HS-5 (cell line): ENCODE data around the gene STUM.
"Not testable (repeated sequence)": the region's sequence is repeated elsewhere in the genome, so short reads cannot be mapped to it uniquely, and the experiment has no call there.

Experiments
- DNase-seq: peaks from one replicate; pipeline ENCODE4 v3.0.0-alpha.2; 2012; ENCODE audit warnings: low read depth

Gene STUM, protein sequence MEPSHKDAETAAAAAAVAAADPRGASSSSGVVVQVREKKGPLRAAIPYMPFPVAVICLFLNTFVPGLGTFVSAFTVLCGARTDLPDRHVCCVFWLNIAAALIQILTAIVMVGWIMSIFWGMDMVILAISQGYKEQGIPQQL

DNA sequence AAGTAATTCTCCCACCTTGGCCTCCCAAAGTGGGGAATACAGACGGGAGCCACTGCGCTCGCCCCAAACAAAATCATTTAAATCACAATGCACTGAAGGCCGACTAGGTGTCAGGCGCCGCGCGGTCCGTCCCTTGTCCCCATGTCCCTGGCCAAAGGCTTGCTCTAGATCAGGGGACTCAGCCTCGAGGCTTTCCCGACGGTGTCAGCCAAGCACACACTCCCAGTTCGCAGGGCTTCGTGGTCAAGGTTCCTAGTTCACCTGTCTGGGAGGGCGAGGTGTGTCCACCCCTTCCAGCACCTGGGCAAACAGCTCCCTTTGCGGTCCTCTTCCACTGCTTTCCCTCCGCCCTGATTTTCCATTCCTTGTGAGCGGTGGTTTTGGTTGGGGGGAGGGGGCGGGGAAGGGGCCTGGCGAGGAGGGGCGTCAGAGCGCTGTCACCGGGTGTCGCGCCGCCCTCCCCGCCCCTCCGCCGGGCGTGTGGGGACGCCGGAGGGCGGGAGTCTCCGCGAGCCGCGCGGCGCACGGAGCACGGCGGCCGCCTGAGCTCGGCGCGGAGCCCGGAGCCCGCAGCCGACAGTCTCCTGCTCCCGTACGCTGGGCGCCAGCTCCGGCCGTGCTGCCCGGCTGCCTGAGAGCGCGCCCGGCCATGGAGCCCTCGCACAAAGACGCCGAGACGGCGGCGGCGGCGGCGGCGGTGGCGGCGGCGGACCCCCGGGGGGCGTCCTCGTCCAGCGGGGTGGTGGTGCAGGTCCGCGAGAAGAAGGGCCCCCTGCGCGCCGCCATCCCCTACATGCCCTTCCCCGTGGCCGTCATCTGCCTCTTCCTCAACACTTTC lies at the start of gene STUM:
Gene STUM (plus strand): TSS at position 509 of the 838 bp plus-strand sequence. CDS start 141 bp downstream, at position 650.
- DNase-seq = no peak

DNA sequence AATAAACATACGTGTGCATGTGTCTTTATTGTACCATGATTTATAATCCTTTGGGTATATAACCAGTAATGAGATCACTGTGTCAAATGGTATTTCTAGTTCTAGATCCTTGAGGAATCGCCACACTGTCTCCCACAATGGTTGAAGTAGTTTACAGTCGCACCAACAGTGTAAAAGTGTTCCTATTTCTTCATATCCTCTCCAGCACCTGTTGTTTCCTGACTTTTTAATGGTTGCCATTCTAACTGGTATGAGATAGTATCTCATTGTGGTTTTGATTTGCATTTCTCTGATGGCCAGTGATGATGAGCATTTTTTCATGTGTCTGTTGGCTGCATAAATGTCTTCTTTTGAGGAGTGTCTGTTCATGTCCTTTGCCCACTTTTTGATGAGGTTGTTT lies 48.9 kb upstream of the STUM start:
- DNase-seq = not testable (repeated sequence)

DNA sequence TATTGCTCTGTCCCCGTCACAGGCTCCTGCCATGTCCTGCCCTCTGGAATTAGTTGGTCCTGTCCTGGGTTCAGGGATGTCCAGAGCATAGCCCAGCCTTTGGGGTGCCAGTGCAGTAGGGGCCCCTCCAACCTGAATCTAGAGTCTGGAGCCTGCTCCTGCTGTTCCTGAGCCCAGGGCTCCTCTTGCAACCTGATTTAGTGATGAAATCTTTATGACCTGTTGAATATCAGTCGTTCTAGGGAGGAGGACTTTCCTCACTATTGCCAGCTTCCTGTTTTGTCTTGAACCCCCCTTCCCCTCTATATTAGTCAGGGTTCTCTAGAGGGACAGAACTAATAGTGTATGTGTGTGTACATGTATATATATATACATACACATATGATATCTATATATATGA lies 42.5 kb upstream of the STUM start:
- no peak for DNase-seq

DNA sequence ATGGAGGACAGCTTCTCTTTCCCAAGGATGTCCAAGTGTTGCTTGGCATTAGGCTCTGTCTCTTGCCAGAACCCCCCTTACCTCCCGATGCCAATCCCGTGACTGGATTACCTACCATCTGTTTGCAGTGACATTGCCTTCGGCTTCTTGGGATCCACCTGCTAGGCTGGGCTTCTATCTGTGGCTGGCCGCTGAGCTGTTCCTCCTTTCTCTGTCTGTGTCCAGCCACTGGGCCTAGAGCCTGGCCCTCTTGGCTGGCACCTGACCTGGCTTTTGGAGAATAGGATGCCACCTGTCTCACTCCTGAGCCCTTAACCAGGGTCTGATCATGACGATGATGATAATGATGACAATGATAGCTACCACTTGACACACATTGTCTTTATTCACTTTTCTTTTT lies 41.6 kb upstream of the STUM start:
- DNase-seq = no peak

DNA sequence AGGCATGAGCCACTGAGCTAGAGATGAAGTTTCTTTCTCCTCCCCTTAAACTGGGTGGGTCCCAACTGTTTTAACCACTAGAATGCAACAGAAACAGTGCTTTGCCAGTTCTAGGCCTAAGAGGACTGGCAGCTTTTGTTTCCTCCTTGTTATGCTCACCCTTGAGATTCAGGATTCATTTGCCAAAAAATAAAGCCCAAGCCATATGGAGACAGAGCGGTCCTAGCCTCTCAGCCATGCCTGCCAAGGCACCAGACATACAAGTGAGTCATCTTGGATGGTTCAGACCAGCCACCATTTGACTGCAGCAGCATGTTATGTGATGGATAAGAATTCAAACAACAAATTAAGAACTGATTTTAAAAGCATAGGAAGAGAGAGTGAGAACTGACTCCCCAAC lies 38.1 kb upstream of the STUM start:
- DNase-seq = no peak

DNA sequence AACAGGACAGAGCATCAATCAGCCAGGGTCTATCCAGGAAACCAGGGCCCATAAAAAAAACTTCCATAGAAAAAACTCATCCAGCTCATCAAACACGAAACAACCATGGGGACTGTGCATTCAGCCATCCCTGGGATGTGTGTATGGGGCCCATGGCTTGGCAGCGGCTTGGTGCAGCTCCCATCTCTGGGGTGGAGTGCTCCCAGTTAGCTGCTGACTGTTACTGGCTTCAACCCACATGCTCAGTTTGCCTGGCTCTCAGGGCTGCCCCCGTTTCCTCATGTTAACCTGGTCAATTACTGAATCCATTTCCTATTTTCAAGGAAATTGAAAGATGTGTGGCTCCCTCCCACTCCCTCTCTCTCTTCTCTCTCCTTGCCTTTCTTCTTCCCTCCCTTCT lies 37.3 kb upstream of the STUM start:
- no peak for DNase-seq

DNA sequence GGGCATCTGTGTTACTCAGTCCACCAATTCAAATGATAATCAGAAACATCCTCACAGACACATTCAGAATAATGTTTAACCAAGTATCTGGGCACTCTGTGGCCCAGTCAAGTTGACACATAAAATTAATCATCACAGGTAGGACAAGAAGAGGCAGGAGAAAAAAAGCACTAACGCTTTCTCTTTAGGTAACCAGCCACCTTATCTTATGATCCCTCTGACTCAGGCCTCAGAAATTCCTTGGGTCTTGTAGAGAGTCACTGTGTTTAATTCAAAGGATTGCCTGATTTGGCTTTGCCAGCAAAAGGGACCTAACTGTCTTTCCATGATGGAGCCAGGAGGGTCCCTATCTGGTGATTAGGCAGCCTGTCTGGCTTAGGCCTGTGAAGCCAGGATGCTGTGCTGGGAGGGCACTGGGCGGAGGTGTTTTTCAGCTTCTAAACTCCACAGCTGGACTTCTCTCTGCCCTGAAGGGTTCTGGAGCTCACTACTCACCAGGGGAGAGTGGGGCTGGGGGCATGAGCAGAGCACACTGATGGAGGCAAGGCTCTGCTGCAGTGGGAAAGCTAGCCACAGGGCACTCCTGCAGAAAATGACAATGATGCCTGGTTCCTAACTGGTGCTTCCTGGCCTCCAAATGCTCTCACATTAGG lies 36.4 kb upstream of the STUM start:
- no peak for DNase-seq

DNA sequence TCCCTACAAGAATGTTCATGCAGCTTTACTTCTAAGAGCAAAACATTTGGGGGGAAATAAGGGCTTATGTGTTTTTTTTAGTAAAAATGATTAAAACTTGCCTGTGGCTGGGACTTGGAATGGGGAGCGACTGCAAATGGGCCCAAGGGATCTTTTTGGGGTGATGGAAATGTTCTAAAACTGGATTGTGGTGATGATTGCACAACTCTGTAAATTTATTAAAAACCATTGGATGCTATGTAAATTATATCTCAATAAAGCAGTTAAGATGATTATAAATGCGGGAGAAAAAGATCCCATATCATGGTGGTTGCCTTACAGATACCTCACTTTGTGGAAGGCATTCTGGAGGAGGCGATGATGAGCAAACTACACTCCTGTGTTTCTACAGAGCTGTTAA lies 30.2 kb upstream of the STUM start:
- DNase-seq = no peak

DNA sequence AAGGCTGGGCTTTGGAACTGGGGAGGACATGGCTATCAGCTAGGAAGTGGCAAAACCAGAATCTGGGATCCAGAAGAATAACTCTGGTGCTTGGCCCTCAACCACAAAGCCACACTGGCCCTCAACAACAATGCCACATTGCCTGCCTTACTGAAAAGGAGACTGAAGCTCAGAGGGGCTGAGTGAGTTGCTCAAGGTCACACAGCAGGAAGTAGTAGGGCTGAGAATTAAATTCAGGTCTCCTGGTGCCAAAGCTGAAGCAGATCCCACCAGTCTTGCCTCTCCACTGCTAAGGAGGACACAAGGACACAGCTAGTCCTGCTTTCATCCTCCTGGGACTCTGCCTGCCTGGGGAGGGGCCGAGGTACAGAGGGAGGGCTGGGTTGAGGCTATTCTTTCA lies 29.4 kb upstream of the STUM start:
- DNase-seq = no peak

DNA sequence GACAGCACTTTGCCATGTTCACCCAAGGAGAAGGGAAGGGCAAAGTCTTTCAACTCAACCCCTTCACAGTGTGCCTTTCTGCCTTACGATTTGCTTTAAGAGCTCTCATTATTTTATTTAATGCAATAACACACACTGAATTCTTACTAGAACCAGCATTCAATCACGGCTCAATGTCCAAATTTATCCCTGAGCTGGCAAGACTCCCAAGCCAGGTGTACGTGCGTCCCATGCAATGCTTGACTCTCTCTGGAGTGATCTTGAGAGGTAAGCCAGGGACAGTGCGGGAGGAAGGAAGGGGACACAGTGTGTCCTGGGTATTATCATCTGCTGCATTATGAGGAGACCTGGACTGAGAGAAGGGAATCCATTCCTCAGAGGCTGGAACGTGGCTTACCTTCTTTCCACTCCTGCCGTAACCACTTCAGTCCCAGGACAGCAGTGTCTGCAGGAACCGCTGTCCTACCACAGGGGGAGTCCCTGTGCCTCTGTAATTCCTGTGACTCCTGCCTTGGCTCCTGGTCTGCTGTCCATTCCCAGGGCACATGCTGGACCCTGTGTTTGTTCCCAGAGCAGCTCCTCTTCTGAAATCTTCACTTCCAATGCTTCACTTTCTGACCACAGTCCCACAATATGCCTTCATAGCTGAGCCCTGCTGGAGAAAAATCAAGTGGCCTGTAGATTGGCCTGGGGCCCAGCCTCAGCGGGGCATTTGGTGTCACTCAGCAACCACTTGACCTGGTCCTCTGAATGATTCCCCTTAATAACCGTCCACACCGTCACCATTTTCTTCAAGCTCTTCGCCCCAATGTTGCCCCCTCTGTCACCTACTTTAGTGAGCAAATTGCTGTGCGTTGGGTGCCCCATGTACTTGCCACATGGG lies 28.6 kb upstream of the STUM start:
- DNase-seq = no peak

DNA sequence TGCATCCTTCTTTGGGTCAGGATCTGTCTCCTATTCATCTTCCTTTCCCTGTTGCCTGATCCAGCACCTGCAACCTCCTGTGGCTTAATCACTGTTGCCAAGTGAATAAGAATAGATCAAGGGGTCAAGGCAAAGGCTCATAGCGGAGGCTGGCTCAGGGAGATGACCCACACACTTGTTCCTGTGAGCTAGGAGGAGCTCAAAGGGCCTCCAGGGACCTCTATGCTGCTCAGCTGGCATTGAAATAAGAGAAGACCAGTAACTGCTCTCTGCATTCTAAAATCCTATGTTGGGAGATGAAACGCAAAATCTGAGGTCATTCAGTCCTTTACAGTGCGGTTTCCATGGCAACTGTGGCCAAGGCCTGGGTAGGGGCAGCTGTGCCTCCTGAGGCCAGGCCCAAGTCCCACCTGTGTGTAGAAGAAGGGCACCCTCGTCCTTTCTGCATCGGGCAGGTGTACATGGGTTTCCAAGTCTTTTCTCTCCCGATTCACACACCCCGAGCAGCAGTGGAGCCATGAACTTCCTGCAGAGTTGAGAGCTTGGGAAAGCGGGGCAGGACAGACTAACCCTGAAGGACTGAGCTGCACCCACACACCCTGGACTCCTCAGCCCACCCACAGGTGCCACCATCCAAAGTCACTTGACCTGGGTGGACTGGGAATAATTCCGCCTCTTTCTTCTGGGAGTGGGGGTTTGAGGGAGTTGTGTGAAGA lies 27.8 kb upstream of the STUM start:
- no peak for DNase-seq

DNA sequence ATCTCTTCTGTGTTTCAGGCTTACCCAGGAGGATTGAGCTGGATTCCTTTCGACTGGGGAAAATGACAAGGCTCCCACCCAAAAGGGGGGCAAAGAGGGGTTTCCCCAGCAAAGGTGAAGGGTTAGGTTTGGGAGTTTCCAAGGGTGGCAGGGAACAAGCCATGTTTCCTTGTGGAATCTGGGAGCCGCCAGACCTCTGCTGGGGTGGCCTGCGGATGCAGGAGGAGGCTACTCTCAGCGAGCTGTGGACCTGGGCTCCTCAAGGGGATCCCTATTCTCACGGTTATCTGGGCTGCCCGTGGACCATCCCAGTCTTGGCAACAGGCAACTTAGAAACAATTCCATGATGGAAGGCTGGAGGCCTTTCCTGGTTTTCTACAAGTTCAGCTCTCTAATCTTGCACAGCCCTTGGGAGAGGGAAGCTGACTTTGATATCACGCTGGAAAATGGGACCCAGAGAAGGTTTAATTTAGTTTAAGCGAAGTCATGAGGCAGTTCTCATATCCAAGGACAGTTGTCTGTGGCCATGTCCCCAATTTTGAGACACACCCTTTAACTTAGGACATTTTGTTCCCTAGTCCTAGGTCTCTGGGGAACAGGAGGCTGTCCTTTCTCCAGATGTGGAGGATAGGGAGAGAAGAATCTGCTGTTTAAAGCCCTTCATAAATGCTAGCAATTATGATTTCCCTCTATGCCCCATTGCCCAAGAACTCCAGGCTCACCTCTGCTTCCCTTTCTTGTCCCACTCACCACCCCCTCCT lies 24.7 kb upstream of the STUM start:
- DNase-seq = no peak

DNA sequence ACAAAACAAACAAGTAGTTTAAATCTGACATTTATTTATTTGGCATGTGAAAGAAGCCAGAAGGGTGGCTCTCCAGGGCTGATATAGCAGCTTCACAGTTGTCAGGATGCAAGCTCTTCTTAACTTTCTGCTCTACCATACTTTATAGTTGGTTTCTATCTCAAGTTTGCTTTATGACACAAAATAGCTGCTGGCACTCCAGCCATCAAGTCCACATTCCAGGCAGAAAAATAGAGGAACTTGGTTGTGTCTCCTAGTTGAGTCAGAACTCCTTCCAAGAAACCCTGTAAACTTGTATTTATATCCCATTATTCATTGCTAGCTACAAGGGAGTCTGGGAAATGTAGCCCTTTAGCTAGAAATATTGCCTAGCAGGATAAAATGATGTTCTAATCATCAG lies 24.0 kb upstream of the STUM start:
- no peak for DNase-seq

DNA sequence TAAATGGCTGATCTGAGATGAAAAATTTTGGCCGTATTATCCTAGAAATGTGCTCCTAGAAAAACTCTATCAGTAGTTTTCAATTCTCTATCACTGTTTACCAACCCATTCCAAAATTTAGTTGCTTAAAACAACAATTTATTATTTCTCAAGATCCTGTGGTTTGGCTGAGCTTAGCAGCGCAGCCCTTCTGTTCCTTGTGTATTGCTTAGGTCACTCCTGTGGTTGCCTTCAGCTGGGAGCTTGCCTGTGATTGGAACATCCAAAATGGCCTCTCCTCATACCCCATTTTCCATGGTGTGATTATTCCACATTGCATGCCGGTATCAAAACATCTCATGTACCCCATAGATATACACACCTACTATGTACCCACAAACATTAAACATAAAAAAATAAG lies 22.8 kb upstream of the STUM start:
- DNase-seq = no peak

DNA sequence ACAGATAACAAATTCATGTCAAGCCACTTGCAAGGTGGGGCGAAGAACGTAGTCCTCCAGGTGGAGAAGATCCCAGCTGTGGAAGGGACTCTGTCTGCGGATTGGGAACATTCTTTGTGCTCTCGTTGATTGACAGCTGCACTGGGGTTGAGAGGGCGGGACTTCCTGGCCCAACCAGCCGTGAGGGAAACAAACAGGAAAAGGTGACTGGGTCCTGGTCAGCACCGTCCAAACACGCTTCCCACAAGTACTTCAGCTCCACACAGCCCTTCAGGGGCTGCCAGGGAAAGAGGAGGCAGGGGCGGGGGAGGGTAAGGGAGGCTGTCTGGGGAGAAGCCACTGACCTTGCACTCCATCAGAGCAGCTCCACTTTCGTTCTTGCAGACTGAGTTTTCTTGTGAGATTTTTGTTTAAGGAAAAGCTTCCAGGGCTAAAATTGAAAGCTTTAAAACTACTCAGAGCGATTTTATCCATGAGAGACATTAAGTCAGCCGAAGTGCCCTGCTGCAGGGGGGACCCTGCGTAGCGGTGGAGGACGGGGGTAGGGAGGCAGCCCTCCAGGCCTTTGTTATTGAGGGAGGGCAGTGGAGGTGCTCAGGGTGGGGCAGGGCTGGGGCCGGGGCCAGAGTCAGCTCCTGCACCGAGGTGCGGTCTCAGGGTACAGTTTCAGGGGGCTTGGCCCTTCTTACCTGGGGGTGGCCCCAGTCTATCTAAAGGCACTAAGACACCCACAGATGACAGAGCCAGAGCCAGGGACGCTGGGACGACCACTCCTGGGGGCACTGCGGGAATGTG lies 21.6 kb upstream of the STUM start:
- no peak for DNase-seq

DNA sequence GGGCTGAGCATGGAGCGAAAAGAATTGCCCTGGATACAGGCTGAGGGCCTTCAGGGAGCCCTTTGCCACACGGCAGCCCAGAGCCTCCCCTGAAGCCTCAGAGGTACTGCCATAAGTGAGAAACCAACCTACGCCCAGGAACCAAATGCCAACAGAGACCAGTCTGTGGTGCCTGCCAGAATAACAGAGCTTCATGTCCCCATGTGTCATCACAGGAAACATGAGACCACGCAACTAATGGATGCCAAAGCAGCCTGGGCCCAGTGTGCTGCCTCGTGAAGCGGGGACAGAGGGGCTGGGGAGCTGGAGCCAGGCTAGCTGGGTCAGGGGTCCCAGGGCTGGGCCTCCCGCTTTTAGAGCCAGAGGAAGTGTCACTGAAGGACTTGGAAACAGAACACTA lies 18.7 kb upstream of the STUM start:
- no peak for DNase-seq

DNA sequence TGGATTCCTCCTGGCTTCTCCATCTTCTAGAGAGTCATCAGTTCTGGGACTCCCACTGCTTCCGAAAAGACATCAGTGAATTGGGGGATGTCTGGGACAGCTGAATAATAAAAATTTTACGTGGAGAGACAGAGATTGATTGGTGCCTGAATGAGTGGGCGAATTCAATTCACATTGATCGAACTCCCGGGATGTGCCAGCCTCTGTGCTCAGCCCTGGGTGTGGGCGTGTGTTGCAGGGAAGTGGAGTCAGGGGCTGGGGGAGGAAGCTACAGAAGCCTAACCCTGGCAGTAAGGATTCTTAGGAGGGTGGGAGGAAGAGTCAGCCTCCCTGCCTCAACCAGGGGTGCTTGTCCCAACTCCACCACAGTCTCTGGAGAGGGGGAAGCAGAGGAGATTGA lies 18.0 kb upstream of the STUM start:
- no peak for DNase-seq

DNA sequence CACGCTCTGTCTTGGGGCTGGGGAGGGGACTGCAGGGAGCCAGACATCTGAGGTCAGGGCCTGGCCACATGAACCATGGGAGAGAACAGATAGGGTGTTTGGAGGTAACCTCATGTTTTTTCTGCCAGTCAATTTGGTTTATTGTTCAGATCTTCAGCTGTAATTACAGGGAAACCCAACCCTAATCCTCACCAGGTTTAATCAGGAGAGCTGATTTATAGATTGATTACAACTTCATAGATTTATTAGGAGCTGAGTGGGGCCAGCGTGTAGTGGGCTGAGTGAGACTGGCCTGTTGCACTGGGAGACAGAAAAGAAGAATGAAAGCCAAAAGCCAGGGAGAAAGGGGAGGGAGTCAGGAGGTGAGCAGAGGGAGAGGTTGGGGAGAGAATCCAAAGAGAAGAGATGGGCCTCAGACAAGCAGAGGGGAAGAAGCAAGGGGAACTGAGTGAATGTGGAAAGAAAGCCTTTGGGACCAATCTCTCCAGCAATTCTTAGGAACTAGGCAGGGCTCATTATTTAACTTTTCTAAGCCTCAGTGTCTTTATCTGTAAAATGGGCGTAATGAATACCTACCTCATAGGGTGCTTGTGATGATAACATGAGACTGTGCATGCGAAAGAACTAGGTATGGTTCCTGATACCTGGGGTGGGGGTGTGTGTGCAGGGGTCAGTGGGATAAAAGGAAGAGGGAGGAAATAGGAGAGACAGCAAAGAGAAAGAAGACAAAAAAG lies 17.0 kb upstream of the STUM start:
- no peak for DNase-seq

DNA sequence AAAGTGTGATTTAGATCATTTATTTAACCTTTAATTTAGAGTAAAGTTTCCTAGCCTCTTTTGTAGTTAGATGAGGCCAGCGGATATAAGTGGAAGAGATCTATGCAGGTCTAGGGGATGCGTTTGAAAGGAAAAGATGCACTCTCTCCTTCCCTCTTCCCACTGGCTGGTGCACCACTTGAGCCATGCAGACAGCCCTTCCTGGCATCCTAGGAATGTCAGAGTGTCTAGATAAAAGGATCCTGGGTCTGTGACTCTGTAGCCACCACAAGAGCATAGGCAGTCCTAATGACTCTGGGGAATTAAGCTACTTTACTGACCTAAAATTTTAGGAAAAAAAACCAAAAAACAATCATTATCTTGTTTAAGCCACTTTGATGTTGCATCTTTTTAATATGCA lies 16.0 kb upstream of the STUM start:
- no peak for DNase-seq

DNA sequence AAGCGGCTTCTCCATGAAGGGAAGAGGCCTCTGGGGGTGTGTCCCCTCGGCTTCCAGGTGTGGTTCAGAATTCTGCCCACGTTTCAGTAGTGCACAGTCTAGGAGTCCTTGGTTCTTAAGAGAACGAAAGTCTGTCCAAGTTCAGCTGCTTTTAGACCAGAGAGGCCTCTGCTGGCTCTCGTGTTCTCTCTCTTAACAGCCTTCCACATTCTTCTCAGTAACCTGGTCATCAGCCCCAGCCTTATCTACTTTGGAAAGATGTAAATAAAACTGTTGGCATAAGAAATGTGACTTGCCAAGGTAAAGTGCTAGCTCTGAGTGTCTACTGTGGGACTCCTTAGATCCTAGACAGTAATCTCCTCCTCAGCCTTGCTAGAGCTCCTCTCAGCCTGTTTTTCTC lies 15.3 kb upstream of the STUM start:
- no peak for DNase-seq
